BE2C (cell line): ENCODE measurements around the gene C1QTNF8.

Experiments used
- DNase-seq: peaks from one replicate; pipeline ENCODE4 v3.0.0-alpha.2; 2020
- H3K27me3 ChIP-seq: fragments of 250-450 bp; sonication (Bioruptor Pico); 2 replicates; pipeline ENCODE4 v1.5.1; 2020; ENCODE audit warnings: mild to moderate bottlenecking
- H3K36me3 ChIP-seq: fragments of 250-450 bp; sonication (Bioruptor Pico); 2 replicates; pipeline ENCODE4 v1.5.1; 2020; ENCODE audit warnings: mild to moderate bottlenecking
- H3K4me1 ChIP-seq: fragments of 250-450 bp; sonication (Bioruptor Pico); 2 replicates; pipeline ENCODE4 v1.5.1; 2020
- H3K4me3 ChIP-seq: 2 replicates; pipeline ENCODE4 v1.5.1; 2011; ENCODE audit warnings: low read depth, low read length
- H3K9me3 ChIP-seq: fragments of 250-450 bp; sonication (Bioruptor Pico); 2 replicates; pipeline ENCODE4 v1.5.1; 2020
- TF ChIP-seq, protein P1 (sequence below): IDR thresholded peaks from 2 replicates; pipeline ENCODE4 v1.5.1; 2012; ENCODE audit warnings: mild to moderate bottlenecking, low read depth, low read length

The C1QTNF8 gene

GRCh38 chr16:1107731-1108130, 11.7 kb upstream of the C1QTNF8 start:
- Histone ChIP-seq H3K4me1 (no peaks in the 10 kb centered on the region), H3K9me3 (no peaks in the 10 kb centered on the region), H3K4me3 (no peak overlapping the region), H3K27me3 (peaks cover 66% of the 10 kb centered on the region), H3K36me3 (no peaks in the 10 kb centered on the region)
- TF ChIP-seq, protein P1, sequence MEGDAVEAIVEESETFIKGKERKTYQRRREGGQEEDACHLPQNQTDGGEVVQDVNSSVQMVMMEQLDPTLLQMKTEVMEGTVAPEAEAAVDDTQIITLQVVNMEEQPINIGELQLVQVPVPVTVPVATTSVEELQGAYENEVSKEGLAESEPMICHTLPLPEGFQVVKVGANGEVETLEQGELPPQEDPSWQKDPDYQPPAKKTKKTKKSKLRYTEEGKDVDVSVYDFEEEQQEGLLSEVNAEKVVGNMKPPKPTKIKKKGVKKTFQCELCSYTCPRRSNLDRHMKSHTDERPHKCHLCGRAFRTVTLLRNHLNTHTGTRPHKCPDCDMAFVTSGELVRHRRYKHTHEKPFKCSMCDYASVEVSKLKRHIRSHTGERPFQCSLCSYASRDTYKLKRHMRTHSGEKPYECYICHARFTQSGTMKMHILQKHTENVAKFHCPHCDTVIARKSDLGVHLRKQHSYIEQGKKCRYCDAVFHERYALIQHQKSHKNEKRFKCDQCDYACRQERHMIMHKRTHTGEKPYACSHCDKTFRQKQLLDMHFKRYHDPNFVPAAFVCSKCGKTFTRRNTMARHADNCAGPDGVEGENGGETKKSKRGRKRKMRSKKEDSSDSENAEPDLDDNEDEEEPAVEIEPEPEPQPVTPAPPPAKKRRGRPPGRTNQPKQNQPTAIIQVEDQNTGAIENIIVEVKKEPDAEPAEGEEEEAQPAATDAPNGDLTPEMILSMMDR, result no peak
- DNase-seq, result no peak

DNA sequence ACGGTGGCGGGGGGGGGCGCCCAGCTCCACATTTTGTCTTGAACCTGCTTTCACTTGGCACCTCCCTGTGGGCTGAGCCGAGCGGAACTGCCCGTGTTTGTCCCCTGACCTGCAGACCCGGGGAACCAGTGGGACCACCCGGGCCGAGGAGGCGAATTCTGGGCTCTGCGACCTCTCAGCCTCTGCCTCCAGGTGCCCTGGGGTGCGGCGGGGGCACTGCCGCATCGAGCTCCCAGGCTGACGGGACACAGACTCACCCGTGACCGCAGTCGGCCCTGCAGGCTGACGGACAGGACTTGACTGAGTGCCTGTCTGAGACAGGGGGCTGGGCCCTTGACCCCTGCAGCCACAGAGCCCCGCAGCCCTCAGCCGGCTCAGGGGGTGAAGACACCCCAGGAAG, 11.1 kb upstream of the C1QTNF8 start:
- H3K4me1 ChIP-seq, result no peaks in the 10 kb centered on the region
- H3K27me3 ChIP-seq, result peaks cover 67% of the 10 kb centered on the region
- no peak overlapping the region for H3K4me3 ChIP-seq
- no peaks in the 10 kb centered on the region for H3K9me3 ChIP-seq
- no peaks in the 10 kb centered on the region for H3K36me3 ChIP-seq
- DNase-seq, result no peak
- TF ChIP-seq, protein P1, result no peak

GRCh38 chr16:1106659-1107058, 10.6 kb upstream of the C1QTNF8 start:
- Histone ChIP-seq H3K9me3 (no peaks in the 10 kb centered on the region), H3K27me3 (peaks cover 70% of the 10 kb centered on the region), H3K36me3 (no peaks in the 10 kb centered on the region), H3K4me1 (no peaks in the 10 kb centered on the region), H3K4me3 (no peak overlapping the region)
- TF ChIP-seq, protein P1, result no peak
- no peak for DNase-seq

- H3K4me3 ChIP-seq, result no peak overlapping the region
- peaks cover 75% of the 10 kb centered on the region for H3K27me3 ChIP-seq
- no peaks in the 10 kb centered on the region for H3K36me3 ChIP-seq
- no peaks in the 10 kb centered on the region for H3K9me3 ChIP-seq
- TF ChIP-seq, protein P1, result peak; percentile 76
- H3K4me1 ChIP-seq, result no peaks in the 10 kb centered on the region
- peak; percentile 89 for DNase-seq
Observed at GRCh38 chr16:1105888-1106620, 10.0 kb upstream of the C1QTNF8 start.

DNA sequence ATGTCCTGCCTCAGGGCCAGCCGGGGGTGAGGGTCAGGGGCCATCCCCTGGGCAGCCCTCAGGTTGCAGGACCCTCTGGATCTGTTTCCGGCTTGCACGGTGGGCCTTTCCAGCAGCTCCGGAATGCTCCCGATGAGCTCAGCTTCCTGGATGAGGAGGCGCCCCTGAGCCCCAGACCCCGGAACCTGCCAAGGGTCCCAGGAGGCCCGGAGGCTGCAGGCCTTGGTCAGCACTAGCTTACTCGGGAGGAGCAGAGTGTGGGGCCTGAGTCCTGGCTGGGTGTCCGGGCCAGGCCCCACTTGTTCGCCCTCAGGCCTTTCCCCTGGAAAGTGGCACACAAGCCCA, 7.6 kb upstream of the C1QTNF8 start:
- no peaks in the 10 kb centered on the region for H3K4me1 ChIP-seq
- H3K36me3 ChIP-seq, result no peaks in the 10 kb centered on the region
- no peak for DNase-seq
- no peaks in the 10 kb centered on the region for H3K9me3 ChIP-seq
- TF ChIP-seq, protein P1, result no peak
- H3K4me3 ChIP-seq, result no peak overlapping the region
- peaks cover 81% of the 10 kb centered on the region for H3K27me3 ChIP-seq

GRCh38 chr16:1102921-1103635, 7.0 kb upstream of the C1QTNF8 start:
- DNase-seq, result peak; percentile 75
- no peaks in the 10 kb centered on the region for H3K9me3 ChIP-seq
- no peaks in the 10 kb centered on the region for H3K36me3 ChIP-seq
- H3K4me3 ChIP-seq, result no peak overlapping the region
- H3K27me3 ChIP-seq, result peaks cover 81% of the 10 kb centered on the region
- H3K4me1 ChIP-seq, result no peaks in the 10 kb centered on the region
- TF ChIP-seq, protein P1, result peak; percentile 47
